ENCODE data around the gene NPDC1. TPM values are rescaled to one million over a fixed set of nuclear protein-coding genes. Genes with fewer than 3 reads are reported as not detected.
A peak's percentile ranks its signal among the peaks of the same experiment; 100 is the strongest.

NPDC1 gene
- total RNA-seq, 1 donor from 2014 or later = 21.6 TPM

- DNase-seq (ENCODE audit: low read depth) = no peak
These were observed 19.6 kb downstream of the NPDC1 start for GRCh38 chr9:137026384-137026783.

- peak; percentile 75 for DNase-seq (ENCODE audit: low read depth)
These were observed 20.4 kb downstream of the NPDC1 start for GRCh38 chr9:137025517-137025966.

- no peak for DNase-seq (ENCODE audit: low read depth)
These were observed 22.4 kb downstream of the NPDC1 start for GRCh38 chr9:137023583-137023991.

GRCh38 chr9:137023157-137023556 is 22.8 kb downstream of the NPDC1 start:
- DNase-seq (ENCODE audit: low read depth) = no peak

GRCh38 chr9:137022662-137023008 is 23.3 kb downstream of the NPDC1 start:
- DNase-seq (ENCODE audit: low read depth) = no peak

- peak; percentile 58 for DNase-seq (ENCODE audit: low read depth)
These were observed 23.9 kb downstream of the NPDC1 start for GRCh38 chr9:137021979-137022661.

- DNase-seq (ENCODE audit: low read depth) = no peak
These were observed 24.4 kb downstream of the NPDC1 start for GRCh38 chr9:137021568-137021978.

GRCh38 chr9:137020771-137021567 is 25.0 kb downstream of the NPDC1 start:
- no peak for DNase-seq (ENCODE audit: low read depth)

GRCh38 chr9:137019891-137020683 is 25.9 kb downstream of the NPDC1 start:
- DNase-seq (ENCODE audit: low read depth) = no peak

GRCh38 chr9:137018761-137019559 is 27.0 kb downstream of the NPDC1 start:
- DNase-seq (ENCODE audit: low read depth) = no peak

- DNase-seq (ENCODE audit: low read depth) = no peak
These were observed 28.0 kb downstream of the NPDC1 start for GRCh38 chr9:137017791-137018497.

- no peak for DNase-seq (ENCODE audit: low read depth)
These were observed 28.9 kb downstream of the NPDC1 start for GRCh38 chr9:137017071-137017470.

GRCh38 chr9:137016436-137016835 is 29.5 kb downstream of the NPDC1 start:
- no peak for DNase-seq (ENCODE audit: low read depth)

GRCh38 chr9:137015976-137016375 is 30.0 kb downstream of the NPDC1 start:
- no peak for DNase-seq (ENCODE audit: low read depth)

- no peak for DNase-seq (ENCODE audit: low read depth)
These were observed 30.4 kb downstream of the NPDC1 start for GRCh38 chr9:137015540-137015930.

- DNase-seq (ENCODE audit: low read depth) = no peak
These were observed 31.0 kb downstream of the NPDC1 start for GRCh38 chr9:137014776-137015539.

- no peak for DNase-seq (ENCODE audit: low read depth)
These were observed 31.8 kb downstream of the NPDC1 start for GRCh38 chr9:137014166-137014565.

- DNase-seq (ENCODE audit: low read depth) = no peak
These were observed 32.4 kb downstream of the NPDC1 start for GRCh38 chr9:137013571-137013940.

GRCh38 chr9:137012694-137013570 is 33.0 kb downstream of the NPDC1 start:
- no peak for DNase-seq (ENCODE audit: low read depth)
